Mesendoderm (in vitro differentiated cells): Measurements from ENCODE around the gene SREBF2.

ENCODE experiments used
- DNase-seq: peaks from one replicate; pipeline ENCODE4 v3.0.0; 2013
- H2AK5ac ChIP-seq: 2 replicates; pipeline ENCODE4 v1.6.1; 2013; ENCODE audit warnings: low read length, inconsistent platforms
- H2BK120ac ChIP-seq: 2 replicates; pipeline ENCODE4 v1.6.1; 2013; ENCODE audit warnings: low read depth, mild to moderate bottlenecking, low read length, moderate library complexity, mixed read lengths
- H2BK15ac ChIP-seq: replicated peaks from 2 replicates; pipeline ENCODE4 v1.6.1; 2013; ENCODE audit warnings: low read depth, mild to moderate bottlenecking, moderate library complexity
- H2BK5ac ChIP-seq: 2 replicates; pipeline ENCODE4 v1.6.1; 2013; ENCODE audit warnings: low read length, inconsistent platforms
- H3K18ac ChIP-seq: 2 replicates; pipeline ENCODE4 v1.6.1; 2013; ENCODE audit warnings: mild to moderate bottlenecking, low read length, mixed read lengths
- H3K23ac ChIP-seq: one replicate; pipeline ENCODE4 v1.6.1; 2013; ENCODE audit warnings: low read length
- H3K27ac ChIP-seq: 2 replicates; pipeline ENCODE4 v1.5.1; 2013; ENCODE audit warnings: low read depth, mild to moderate bottlenecking, inconsistent platforms, low read length, moderate library complexity
- H3K27me3 ChIP-seq: 2 replicates; pipeline ENCODE4 v1.6.1; 2013; ENCODE audit warnings: low read length, control low read depth, mild to moderate bottlenecking, inconsistent platforms; ENCODE audit not compliant: insufficient read depth, poor library complexity
- H3K36me3 ChIP-seq: 2 replicates; pipeline ENCODE4 v1.6.1; 2013; ENCODE audit warnings: low read length, inconsistent platforms; ENCODE audit not compliant: control insufficient read depth, insufficient read depth
- H3K4ac ChIP-seq: one replicate; pipeline ENCODE4 v1.6.1; 2013; ENCODE audit warnings: low read depth, mild to moderate bottlenecking, low read length, moderate library complexity
- H3K4me1 ChIP-seq: 2 replicates; pipeline ENCODE4 v1.6.1; 2013; ENCODE audit warnings: low read depth, low read length, inconsistent platforms; ENCODE audit not compliant: control insufficient read depth
- H3K4me2 ChIP-seq: 2 replicates; pipeline ENCODE4 v1.6.1; 2013; ENCODE audit warnings: low read length
- H3K4me3 ChIP-seq: 2 replicates; pipeline ENCODE4 v1.5.1; 2013; ENCODE audit warnings: mild to moderate bottlenecking, low read length
- H3K56ac ChIP-seq: one replicate; pipeline ENCODE4 v1.6.1; 2013; ENCODE audit warnings: low read length
- H3K79me1 ChIP-seq: 2 replicates; pipeline ENCODE4 v1.6.1; 2013; ENCODE audit warnings: low read length, inconsistent platforms
- H3K79me2 ChIP-seq: 2 replicates; pipeline ENCODE4 v1.6.1; 2013; ENCODE audit warnings: mild to moderate bottlenecking, low read length; ENCODE audit not compliant: control insufficient read depth, insufficient read depth
- H3K9ac ChIP-seq: 2 replicates; pipeline ENCODE4 v1.6.1; 2013; ENCODE audit warnings: low read length, inconsistent platforms
- H4K5ac ChIP-seq: one replicate; pipeline ENCODE4 v1.6.1; 2013; ENCODE audit warnings: low read length
- H4K8ac ChIP-seq: one replicate; pipeline ENCODE4 v1.6.1; 2013; ENCODE audit warnings: low read depth, mild to moderate bottlenecking, control low read depth, low read length, moderate library complexity
- WGBS: extraction: QIAGEN DNeasy Blood & Tissue Kit; methylation state at CpG from one replicate; pipeline ENCODE4 v1.1.7; 2013; ENCODE audit warnings: low lambda C conversion rate, missing lambda C conversion rate; ENCODE audit not compliant: insufficient coverage; ENCODE audit errors: extremely low coverage; 5-methylcytosine and 5-hydroxymethylcytosine counted together

The SREBF2 gene

GRCh38 chr22:41822317-41823057 is 10.4 kb upstream of the SREBF2 start:
- H3K4me2 ChIP-seq: no peak overlapping the region
- H3K4me3 ChIP-seq: no peak overlapping the region
- H2BK120ac ChIP-seq: no peak overlapping the region
- H3K4me1 ChIP-seq: peaks cover 8% of the 10 kb centered on the region
- no peak overlapping the region for H3K4ac ChIP-seq
- no peak overlapping the region for H2AK5ac ChIP-seq
- H3K27ac ChIP-seq: no peak overlapping the region
- H3K18ac ChIP-seq: no peak overlapping the region
- H2BK5ac ChIP-seq: no peak overlapping the region
- no peak overlapping the region for H2BK15ac ChIP-seq
- peak overlapping the region; percentile 35 for H3K56ac ChIP-seq
- H3K79me2 ChIP-seq: no peaks in the 10 kb centered on the region
- no peaks in the 10 kb centered on the region for H3K27me3 ChIP-seq
- no CpG with 5 or more reads among the region's 3 CpGs for WGBS
- no peaks in the 10 kb centered on the region for H3K79me1 ChIP-seq
- no peak overlapping the region for H4K8ac ChIP-seq
- H3K36me3 ChIP-seq: no peaks in the 10 kb centered on the region
- H3K9ac ChIP-seq: no peak overlapping the region
- no peak overlapping the region for H4K5ac ChIP-seq
- DNase-seq: peak; percentile 84
- H3K23ac ChIP-seq: no peak overlapping the region

GRCh38 chr22:41823797-41824196 is 9.1 kb upstream of the SREBF2 start:
- Histone ChIP-seq H2BK5ac (no peak overlapping the region), H3K4me3 (no peak overlapping the region), H3K27ac (no peak overlapping the region), H3K79me1 (no peaks in the 10 kb centered on the region), H3K36me3 (no peaks in the 10 kb centered on the region), H3K23ac (no peak overlapping the region), H3K27me3 (no peaks in the 10 kb centered on the region), H3K4me2 (no peak overlapping the region), H4K5ac (no peak overlapping the region), H3K79me2 (no peaks in the 10 kb centered on the region), H3K9ac (no peak overlapping the region), H3K18ac (no peak overlapping the region), H2BK15ac (no peak overlapping the region), H3K4me1 (peaks cover 8% of the 10 kb centered on the region), H2BK120ac (no peak overlapping the region), H2AK5ac (no peak overlapping the region), H3K56ac (no peak overlapping the region), H3K4ac (no peak overlapping the region), H4K8ac (no peak overlapping the region)
- WGBS: no CpG with 5 or more reads among the region's 6 CpGs
- no peak for DNase-seq

- H3K27me3 ChIP-seq: no peaks in the 10 kb centered on the region
- no CpG with 5 or more reads among the region's 7 CpGs for WGBS
- H3K56ac ChIP-seq: peak overlapping the region; percentile 64
These were observed 7.5 kb upstream of the SREBF2 start for GRCh38 chr22:41825376-41825775.

GRCh38 chr22:41826021-41826420 is 6.9 kb upstream of the SREBF2 start:
- H2BK15ac ChIP-seq: no peak overlapping the region
- WGBS: no CpG with 5 or more reads among the region's 3 CpGs
- H3K27ac ChIP-seq: no peak overlapping the region
- H4K8ac ChIP-seq: no peak overlapping the region
- peak overlapping the region; percentile 30 for H2AK5ac ChIP-seq
- H3K4ac ChIP-seq: peak overlapping the region; percentile 7
- peaks cover 8% of the 10 kb centered on the region for H3K4me1 ChIP-seq
- no peak overlapping the region for H3K4me2 ChIP-seq
- H3K18ac ChIP-seq: no peak overlapping the region
- H3K79me2 ChIP-seq: no peaks in the 10 kb centered on the region
- H3K9ac ChIP-seq: no peak overlapping the region
- DNase-seq: no peak
- no peak overlapping the region for H4K5ac ChIP-seq
- no peak overlapping the region for H3K4me3 ChIP-seq
- H3K23ac ChIP-seq: no peak overlapping the region
- no peak overlapping the region for H2BK120ac ChIP-seq
- peak overlapping the region; percentile 20 for H2BK5ac ChIP-seq
- H3K79me1 ChIP-seq: no peaks in the 10 kb centered on the region
- peak overlapping the region; percentile 64 for H3K56ac ChIP-seq
- no peaks in the 10 kb centered on the region for H3K36me3 ChIP-seq
- H3K27me3 ChIP-seq: no peaks in the 10 kb centered on the region

More at GRCh38 chr22:41825376-41825775, 7.5 kb upstream of the SREBF2 start:
- H2BK15ac ChIP-seq: no peak overlapping the region
- H3K4me1 ChIP-seq: peaks cover 8% of the 10 kb centered on the region
- H3K4me2 ChIP-seq: no peak overlapping the region
- peak overlapping the region; percentile 37 for H3K9ac ChIP-seq
- peak; percentile 75 for DNase-seq
- H3K79me1 ChIP-seq: no peaks in the 10 kb centered on the region
- H3K18ac ChIP-seq: peak overlapping the region; percentile 15
- H2BK120ac ChIP-seq: no peak overlapping the region
- H3K27ac ChIP-seq: peak overlapping the region; percentile 4
- H4K8ac ChIP-seq: no peak overlapping the region
- H4K5ac ChIP-seq: no peak overlapping the region
- H3K36me3 ChIP-seq: no peaks in the 10 kb centered on the region
- H3K79me2 ChIP-seq: no peaks in the 10 kb centered on the region
- H3K4me3 ChIP-seq: no peak overlapping the region
- no peak overlapping the region for H2BK5ac ChIP-seq
- peak overlapping the region; percentile 7 for H3K4ac ChIP-seq
- no peak overlapping the region for H2AK5ac ChIP-seq
- no peak overlapping the region for H3K23ac ChIP-seq

GRCh38 chr22:41826430-41827383 is 6.2 kb upstream of the SREBF2 start:
- no peak overlapping the region for H3K4me3 ChIP-seq
- no peak overlapping the region for H3K4me2 ChIP-seq
- no peaks in the 10 kb centered on the region for H3K27me3 ChIP-seq
- H2BK120ac ChIP-seq: no peak overlapping the region
- H3K27ac ChIP-seq: no peak overlapping the region
- no peak for DNase-seq
- H3K4ac ChIP-seq: no peak overlapping the region
- no peaks in the 10 kb centered on the region for H3K79me1 ChIP-seq
- peak overlapping the region; percentile 40 for H3K9ac ChIP-seq
- no peak overlapping the region for H3K18ac ChIP-seq
- H3K36me3 ChIP-seq: no peaks in the 10 kb centered on the region
- H4K8ac ChIP-seq: no peak overlapping the region
- H2BK15ac ChIP-seq: no peak overlapping the region
- peak overlapping the region; percentile 60 for H2AK5ac ChIP-seq
- H3K79me2 ChIP-seq: no peaks in the 10 kb centered on the region
- no CpG with 5 or more reads among the region's 11 CpGs for WGBS
- H3K23ac ChIP-seq: peak overlapping the region; percentile 33
- H2BK5ac ChIP-seq: peak overlapping the region; percentile 43
- H3K56ac ChIP-seq: peak overlapping the region; percentile 64
- H3K4me1 ChIP-seq: peaks cover 8% of the 10 kb centered on the region
- no peak overlapping the region for H4K5ac ChIP-seq
